C4-2B (cell line): ENCODE data around the gene SHLD2.
"Not testable (repeated sequence)": the region's sequence is repeated elsewhere in the genome, so short reads cannot be mapped to it uniquely, and the experiment has no call there.

Experiments
- H3K27ac ChIP-seq: fragments of 450-650 bp; 2 replicates; pipeline ENCODE4 v1.5.1; 2017
- CTCF ChIP-seq: fragments of 450-650 bp; conservative IDR thresholded peaks from 2 replicates; pipeline ENCODE4 v1.5.1; 2017; ENCODE audit warnings: mild to moderate bottlenecking

Gene SHLD2

GRCh38 chr10:87134440-87134839 is 39.4 kb downstream of the SHLD2 start:
- not testable (repeated sequence) for H3K27ac ChIP-seq

GRCh38 chr10:87137478-87137877 is 42.5 kb downstream of the SHLD2 start:
- not testable (repeated sequence) for H3K27ac ChIP-seq

GRCh38 chr10:87142230-87143108 is 47.5 kb downstream of the SHLD2 start:
- not testable (repeated sequence) for H3K27ac ChIP-seq

GRCh38 chr10:87143109-87143418 is 48.1 kb downstream of the SHLD2 start:
- H3K27ac ChIP-seq, result not testable (repeated sequence)

- not testable (repeated sequence) for H3K27ac ChIP-seq
Measured at GRCh38 chr10:87145598-87145997, 50.6 kb downstream of the SHLD2 start.

DNA sequence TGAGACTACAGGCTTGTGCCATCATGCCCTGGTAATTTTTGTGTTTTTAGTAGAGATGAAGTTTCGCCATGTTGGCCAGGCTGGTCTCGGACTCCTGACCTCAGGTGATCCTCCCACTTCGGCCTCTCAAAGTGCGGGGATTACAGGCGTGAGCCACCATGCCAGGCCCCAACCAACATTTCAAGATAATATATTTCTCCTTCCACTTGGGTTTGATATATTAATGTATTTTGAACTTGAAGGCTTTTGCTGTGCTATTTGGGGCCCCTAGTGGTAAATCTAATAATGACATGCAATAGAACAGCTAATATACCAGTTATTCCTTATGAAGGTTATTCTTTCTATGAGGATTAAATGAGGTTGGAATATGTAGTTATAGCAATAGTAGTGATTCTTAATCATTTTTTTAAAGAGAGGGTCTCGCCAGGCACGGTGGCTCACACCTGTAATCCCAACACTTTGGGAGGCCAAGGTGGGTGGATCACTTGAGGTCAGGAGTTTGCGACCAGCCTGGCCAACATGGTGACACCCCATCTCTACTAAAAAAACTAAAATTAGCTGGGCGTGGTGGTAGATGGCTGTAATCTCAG is 54.1 kb downstream of the SHLD2 start:
- not testable (repeated sequence) for H3K27ac ChIP-seq
- peak; percentile 14; the same call in 1 of the 2 replicates for TF ChIP-seq CTCF

DNA sequence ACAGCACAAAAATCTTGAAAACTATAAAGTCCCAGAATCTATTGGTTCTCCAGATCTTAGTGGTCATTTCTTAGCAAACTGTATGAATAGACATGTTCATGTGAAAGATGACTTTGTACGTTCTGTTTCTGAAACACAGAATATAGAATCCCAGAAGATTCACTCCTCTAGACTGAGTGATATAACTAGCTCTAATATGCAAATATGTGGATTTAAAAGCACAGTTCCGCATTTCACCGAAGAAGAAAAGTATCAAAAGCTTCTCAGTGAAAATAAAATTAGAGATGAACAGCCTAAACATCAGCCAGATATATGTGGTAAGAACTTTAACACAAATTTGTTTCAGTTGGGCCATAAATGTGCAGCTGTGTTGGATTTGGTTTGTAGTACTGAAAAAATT is 56.5 kb downstream of the SHLD2 start:
- not testable (repeated sequence) for H3K27ac ChIP-seq

DNA sequence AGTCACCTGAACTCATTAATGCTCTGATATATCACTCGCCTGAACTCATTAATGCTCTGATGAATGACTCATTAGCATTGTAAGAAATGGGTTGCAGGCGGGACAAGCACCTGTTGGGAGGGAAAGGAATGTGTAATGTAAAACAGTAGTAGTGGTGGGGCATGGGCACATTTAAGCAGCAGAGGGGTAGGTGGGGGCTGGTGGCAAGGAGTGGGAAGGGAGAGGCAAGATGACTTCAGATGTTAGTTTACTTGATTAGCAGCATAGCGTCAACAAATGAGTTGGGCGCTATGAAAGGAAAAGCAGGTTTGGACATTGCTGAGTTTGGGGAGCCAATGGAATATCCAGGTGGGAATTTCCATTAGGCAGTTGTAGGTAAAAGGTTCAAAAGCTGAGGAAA is 61.8 kb downstream of the SHLD2 start:
- H3K27ac ChIP-seq, result not testable (repeated sequence)

- H3K27ac ChIP-seq, result not testable (repeated sequence)
Measured at GRCh38 chr10:87157821-87158220, 62.8 kb downstream of the SHLD2 start.

GRCh38 chr10:87162703-87163293 is 67.8 kb downstream of the SHLD2 start:
- not testable (repeated sequence) for H3K27ac ChIP-seq

GRCh38 chr10:87163414-87163813 is 68.4 kb downstream of the SHLD2 start:
- H3K27ac ChIP-seq, result not testable (repeated sequence)

GRCh38 chr10:87169857-87170256 is 74.9 kb downstream of the SHLD2 start:
- H3K27ac ChIP-seq, result not testable (repeated sequence)

- not testable (repeated sequence) for H3K27ac ChIP-seq
Measured at GRCh38 chr10:87170705-87171104, 75.7 kb downstream of the SHLD2 start.

GRCh38 chr10:87171670-87172069 is 76.7 kb downstream of the SHLD2 start:
- H3K27ac ChIP-seq, result not testable (repeated sequence)

DNA sequence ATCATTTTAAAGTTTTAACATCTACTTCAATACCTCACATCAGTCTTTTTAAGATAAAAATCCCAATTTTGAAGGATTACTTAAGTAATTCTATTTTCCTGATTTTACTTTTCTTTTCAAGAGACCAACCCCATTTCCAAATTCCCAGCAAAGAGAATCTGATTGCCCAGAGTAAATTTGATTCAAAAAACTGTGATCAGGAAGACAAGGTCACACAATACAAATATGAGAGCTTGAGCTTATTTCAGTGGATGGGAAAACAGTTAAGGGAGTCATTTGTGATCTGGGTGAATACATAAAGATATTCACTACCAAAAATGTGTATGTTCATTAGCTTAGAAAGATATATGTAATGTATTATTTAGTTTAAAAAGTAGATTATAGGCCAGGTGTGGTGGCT is 77.2 kb downstream of the SHLD2 start:
- not testable (repeated sequence) for H3K27ac ChIP-seq

GRCh38 chr10:87177587-87177986 is 82.6 kb downstream of the SHLD2 start:
- H3K27ac ChIP-seq, result not testable (repeated sequence)

DNA sequence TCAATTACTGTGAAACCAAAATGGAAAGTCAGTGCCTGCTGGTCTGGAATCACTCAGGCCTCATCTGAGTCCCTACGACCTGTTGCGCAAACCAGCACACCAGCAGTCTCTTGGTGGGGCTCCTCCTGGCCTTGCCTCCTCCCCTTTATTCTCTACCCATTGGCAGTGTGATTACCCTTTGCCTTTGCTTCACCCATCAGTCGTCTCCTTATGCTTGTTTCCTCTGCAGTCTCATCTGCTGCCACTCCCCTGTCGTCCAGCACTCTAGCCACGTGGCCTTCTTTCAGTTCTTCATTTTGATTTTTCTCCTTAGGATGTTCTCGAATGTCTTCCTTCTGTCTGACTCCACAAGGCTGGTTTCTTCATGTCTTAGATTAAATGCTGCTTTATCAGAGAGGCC is 89.4 kb downstream of the SHLD2 start:
- H3K27ac ChIP-seq, result not testable (repeated sequence)

GRCh38 chr10:87186016-87186415 is 91.0 kb downstream of the SHLD2 start:
- not testable (repeated sequence) for H3K27ac ChIP-seq

DNA sequence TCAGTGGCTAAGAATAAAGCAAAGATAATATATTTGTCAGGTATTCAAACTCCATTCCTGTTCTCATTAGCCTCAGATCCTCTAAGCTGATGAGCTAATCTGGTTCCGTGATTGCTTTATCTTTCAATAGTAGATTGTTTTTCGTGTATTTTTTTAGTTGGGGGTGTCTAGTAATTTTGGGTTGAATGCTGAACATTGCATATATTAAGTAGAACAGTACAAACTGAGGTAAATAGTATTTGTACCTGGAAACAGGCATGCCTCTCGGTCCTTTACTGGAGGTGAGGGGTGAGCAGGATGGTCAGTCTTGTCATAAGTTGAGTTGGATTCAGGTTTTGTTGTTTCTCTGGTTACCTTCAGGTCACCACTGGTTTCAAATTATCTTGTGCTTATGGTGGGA is 92.6 kb downstream of the SHLD2 start:
- H3K27ac ChIP-seq, result not testable (repeated sequence)

- H3K27ac ChIP-seq, result not testable (repeated sequence)
Measured at GRCh38 chr10:87191841-87192240, 96.8 kb downstream of the SHLD2 start.

GRCh38 chr10:87200924-87201323 is 105.9 kb downstream of the SHLD2 start:
- not testable (repeated sequence) for H3K27ac ChIP-seq

- H3K27ac ChIP-seq, result not testable (repeated sequence)
Measured at GRCh38 chr10:87204801-87205200, 109.8 kb downstream of the SHLD2 start.
